ENCODE data around the gene TNN. TPM values are rescaled to one million over a fixed set of nuclear protein-coding genes. Genes with fewer than 3 reads are reported as not detected.

The TNN gene
- total and polyA plus RNA-seq, 9 donors: 0.12 TPM; not detected in 8

DNA sequence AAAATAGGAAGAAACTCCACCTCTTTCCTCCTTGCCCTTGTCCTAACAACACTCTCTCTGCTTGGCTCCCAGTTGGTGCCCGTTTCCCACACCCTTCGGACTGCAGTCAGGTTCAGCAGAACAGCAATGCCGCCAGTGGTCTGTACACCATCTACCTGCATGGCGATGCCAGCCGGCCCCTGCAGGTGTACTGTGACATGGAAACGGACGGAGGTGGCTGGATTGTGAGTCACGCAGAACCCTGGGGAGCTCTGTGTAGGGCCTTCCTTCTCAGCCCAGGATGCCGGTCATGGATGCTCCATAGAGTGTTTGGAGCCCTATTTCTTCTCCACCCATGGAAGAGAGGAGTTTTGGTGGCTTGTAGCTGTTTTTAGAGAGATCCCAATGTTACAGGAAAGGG is 60.9 kb downstream of the TNN start:
- TF ChIP-seq, protein P1, sequence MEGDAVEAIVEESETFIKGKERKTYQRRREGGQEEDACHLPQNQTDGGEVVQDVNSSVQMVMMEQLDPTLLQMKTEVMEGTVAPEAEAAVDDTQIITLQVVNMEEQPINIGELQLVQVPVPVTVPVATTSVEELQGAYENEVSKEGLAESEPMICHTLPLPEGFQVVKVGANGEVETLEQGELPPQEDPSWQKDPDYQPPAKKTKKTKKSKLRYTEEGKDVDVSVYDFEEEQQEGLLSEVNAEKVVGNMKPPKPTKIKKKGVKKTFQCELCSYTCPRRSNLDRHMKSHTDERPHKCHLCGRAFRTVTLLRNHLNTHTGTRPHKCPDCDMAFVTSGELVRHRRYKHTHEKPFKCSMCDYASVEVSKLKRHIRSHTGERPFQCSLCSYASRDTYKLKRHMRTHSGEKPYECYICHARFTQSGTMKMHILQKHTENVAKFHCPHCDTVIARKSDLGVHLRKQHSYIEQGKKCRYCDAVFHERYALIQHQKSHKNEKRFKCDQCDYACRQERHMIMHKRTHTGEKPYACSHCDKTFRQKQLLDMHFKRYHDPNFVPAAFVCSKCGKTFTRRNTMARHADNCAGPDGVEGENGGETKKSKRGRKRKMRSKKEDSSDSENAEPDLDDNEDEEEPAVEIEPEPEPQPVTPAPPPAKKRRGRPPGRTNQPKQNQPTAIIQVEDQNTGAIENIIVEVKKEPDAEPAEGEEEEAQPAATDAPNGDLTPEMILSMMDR (IDR thresholded peaks at IDR 0.05): no peak
- TF ChIP-seq EP300 (IDR thresholded peaks at IDR 0.05) (no peak), POLR2A (IDR thresholded peaks at IDR 0.05) (no peak)
- Histone ChIP-seq H3K27ac (no peak overlapping the region), H3K36me3 (no peaks in the 10 kb centered on the region), H3K9me3 (no peaks in the 10 kb centered on the region), H3K27me3 (no peaks in the 10 kb centered on the region), H3K4me3 (no peak overlapping the region), H3K4me1 (ENCODE audit: insufficient read depth) (peaks cover 2% of the 10 kb centered on the region)
- intact Hi-C loops (cut with DNase I): no loop called here
- no peak for DNase-seq
- WGBS, 3 donors: 64 to 74% (median 72%) methylated on average over 9 of the region's 9 CpGs

DNA sequence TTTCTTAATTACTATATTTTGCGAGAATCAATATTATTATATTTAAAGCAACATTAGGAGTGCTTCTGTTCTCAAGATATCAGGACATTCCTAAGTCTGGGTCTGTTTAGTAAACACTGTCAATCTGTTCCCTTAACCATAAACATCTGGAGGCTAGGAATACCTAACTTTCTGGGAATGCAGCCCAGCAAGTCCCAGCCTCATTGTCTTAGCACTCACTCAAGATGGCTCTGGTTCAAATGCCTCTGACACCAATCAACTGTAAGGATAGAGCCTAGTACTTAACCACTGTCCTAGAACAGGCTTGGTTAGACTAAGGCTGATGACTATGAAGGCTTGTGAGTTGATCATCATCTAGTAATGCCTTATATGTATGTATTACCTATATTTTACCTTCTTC is 61.5 kb downstream of the TNN start:
- H3K27me3 ChIP-seq: no peaks in the 10 kb centered on the region

DNA sequence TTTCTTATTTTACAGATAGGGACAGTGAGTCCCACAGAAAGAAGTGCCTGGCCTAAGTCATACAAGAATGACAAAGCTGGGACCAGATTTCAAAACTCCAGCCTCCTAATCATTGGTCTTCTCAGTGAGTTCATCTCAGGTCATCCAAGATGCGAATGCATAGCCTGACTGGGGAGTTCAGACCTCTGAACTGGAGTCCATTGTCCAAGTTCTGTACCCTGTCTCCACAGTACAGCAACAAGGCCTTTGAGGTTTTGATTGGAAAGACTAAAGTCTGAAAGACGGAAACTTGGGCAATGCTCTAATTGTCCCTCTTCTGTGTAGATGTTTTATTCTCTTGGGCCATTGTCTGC is 62.0 kb downstream of the TNN start:
- 80 to 94% (median 83%) methylated on average over 2 of the region's 2 CpGs for WGBS, 3 donors
- no peak for DNase-seq
- Histone ChIP-seq H3K27me3 (no peaks in the 10 kb centered on the region), H3K9me3 (no peaks in the 10 kb centered on the region), H3K4me3 (no peak overlapping the region), H3K36me3 (no peaks in the 10 kb centered on the region), H3K27ac (no peak overlapping the region), H3K4me1 (ENCODE audit: insufficient read depth) (peaks cover 2% of the 10 kb centered on the region)
- intact Hi-C loops (cut with DNase I): no loop called here
- no peak for TF ChIP-seq POLR2A (IDR thresholded peaks at IDR 0.05)
- no peak for TF ChIP-seq EP300 (IDR thresholded peaks at IDR 0.05)
- TF ChIP-seq, protein P1 (IDR thresholded peaks at IDR 0.05): no peak

More for the DNA sequence above, 61.5 kb downstream of the TNN start:
- no peak for DNase-seq
- no peaks in the 10 kb centered on the region for H3K9me3 ChIP-seq
- 7 to 19% (median 9%) methylated on average over 1 of the region's 1 CpG for WGBS, 3 donors
- TF ChIP-seq EP300 (IDR thresholded peaks at IDR 0.05): no peak
- no peak for TF ChIP-seq POLR2A (IDR thresholded peaks at IDR 0.05)
- TF ChIP-seq, protein P1 (IDR thresholded peaks at IDR 0.05): no peak
- no peak overlapping the region for H3K4me3 ChIP-seq
- intact Hi-C loops (cut with DNase I): no loop called here
- peaks cover 2% of the 10 kb centered on the region for H3K4me1 ChIP-seq (ENCODE audit: insufficient read depth)
- no peak overlapping the region for H3K27ac ChIP-seq
- H3K36me3 ChIP-seq: no peaks in the 10 kb centered on the region

DNA sequence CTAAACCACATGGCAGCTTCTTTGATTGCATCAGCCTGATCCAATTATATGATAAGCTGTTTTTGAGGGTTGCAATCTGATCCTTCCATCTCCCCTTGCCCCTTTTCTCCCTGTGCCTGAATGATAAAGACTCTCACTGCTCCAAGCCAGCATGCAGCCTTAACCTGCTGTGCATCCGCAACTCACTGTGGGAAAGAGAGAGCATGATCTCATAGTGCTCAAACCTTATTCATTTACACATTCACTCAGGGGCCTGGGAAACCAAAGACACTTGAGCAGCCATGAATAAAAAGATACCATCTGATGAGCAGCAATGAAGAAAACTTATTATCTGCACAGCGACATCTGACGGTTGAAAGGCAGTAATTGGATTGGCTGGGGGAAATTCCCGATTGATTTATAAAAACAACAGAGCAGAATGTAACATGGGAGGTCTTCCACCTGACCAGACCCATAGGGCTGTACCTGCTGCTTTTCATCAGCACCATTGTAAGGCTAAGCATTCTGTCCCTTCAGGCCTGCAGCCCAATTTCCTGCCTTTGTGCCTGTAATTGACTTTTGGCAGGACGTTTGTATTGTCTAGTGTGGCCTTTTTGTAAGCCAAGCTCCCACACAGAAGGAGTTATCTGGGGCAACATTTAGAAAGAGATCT is 62.5 kb downstream of the TNN start:
- no peak overlapping the region for H3K27ac ChIP-seq

More for the DNA sequence above, 62.5 kb downstream of the TNN start:
- 65 to 71% (median 67%) methylated on average over 5 of the region's 5 CpGs for WGBS, 3 donors
- TF ChIP-seq POLR2A (IDR thresholded peaks at IDR 0.05) (no peak), EP300 (IDR thresholded peaks at IDR 0.05) (no peak)
- TF ChIP-seq, protein P1 (IDR thresholded peaks at IDR 0.05): no peak
- Histone ChIP-seq H3K27me3 (no peaks in the 10 kb centered on the region), H3K4me1 (ENCODE audit: insufficient read depth) (peaks cover 2% of the 10 kb centered on the region), H3K9me3 (no peaks in the 10 kb centered on the region), H3K4me3 (no peak overlapping the region), H3K36me3 (no peaks in the 10 kb centered on the region)
- intact Hi-C loops (cut with DNase I): no loop called here
- no peak for DNase-seq

Measured in ovary (tissue), 9 donors.